GM12878 (cell line): ENCODE data around the gene GNAQ. TPM values are rescaled to one million over a fixed set of nuclear protein-coding genes. Genes with fewer than 3 reads are reported as not detected.

ENCODE experiments used
- ATAC-seq: fragments of 200-7000 bp; cut with Tn5 transposase; 3 replicates; pipeline ENCODE4 v1.9.1; 2020; ENCODE audit warnings: mild to moderate bottlenecking, moderate library complexity
- BruUV-seq: library from RNA; stranded (reverse); fragments of 400-500 nt; replicated peaks from 2 replicates; lab custom pipeline; 2021; lab: Mats Ljungman, UMichigan
- CTCF ChIA-PET: fragments of 300-600 bp; sonication (Branson Sonifier 250); formaldehyde crosslinking; extraction: SDS; loops from one replicate; lab custom pipeline; 2021; ENCODE audit warnings: inconsistent platforms; lab: Yijun Ruan, JAX
- POLR2A ChIA-PET: fragments of 350-600 bp; formaldehyde crosslinking; extraction: SDS; loops from one replicate; lab custom pipeline; 2021; ENCODE audit warnings: inconsistent platforms; lab: Charles Lee
- RAD21 ChIA-PET: fragments of 300-600 bp; sonication (Branson Sonifier 250); formaldehyde crosslinking; loops from one replicate; lab custom pipeline; 2023; ENCODE audit warnings: antibody characterized with exemption; ENCODE audit not compliant: unreplicated experiment; lab: Charles Lee
- SMC1A ChIA-PET: fragments of 300-600 bp; sonication (Branson Sonifier 250); formaldehyde crosslinking; loops from one replicate; lab custom pipeline; 2023; ENCODE audit not compliant: unreplicated experiment, uncharacterized antibody; lab: Charles Lee
- DNase-seq: peaks from one replicate; pipeline ENCODE4 v3.0.0-alpha.2; 2011; ENCODE audit warnings: low read depth, low spot score
- FAIRE-seq: peaks from 3 replicates; lab custom pipeline; 2011; peaks lifted over from hg19 to GRCh38; lab: Jason Lieb, UNC
- H2AFZ ChIP-seq: 2 replicates; pipeline ENCODE4 v1.6.0; 2011; ENCODE audit warnings: low read depth, low read length, control low read depth; ENCODE audit not compliant: control insufficient read depth
- H3K27ac ChIP-seq: 2 replicates; pipeline ENCODE4 v1.5.1; 2011; ENCODE audit warnings: control low read depth; ENCODE audit not compliant: control insufficient read depth, insufficient read depth
- H3K27me3 ChIP-seq, 2 experiments: replicated peaks in 1 of 2; 2 replicates each; pipeline versions ENCODE4 v1.6.0 to v1.6.1; 2011; ENCODE audit warnings: low read length in 1 of 2; ENCODE audit not compliant: control insufficient read depth in 2 of 2, insufficient read depth in 2 of 2
- H3K36me3 ChIP-seq, 2 experiments: 2 replicates each; pipeline ENCODE4 v1.5.1; 2011; ENCODE audit warnings: low read length in 1 of 2; ENCODE audit not compliant: control insufficient read depth in 2 of 2, insufficient read depth in 2 of 2
- H3K4me1 ChIP-seq: 2 replicates; pipeline ENCODE4 v1.6.1; 2011; ENCODE audit warnings: mild to moderate bottlenecking, low read length, moderate library complexity, mixed read lengths; ENCODE audit not compliant: control insufficient read depth, insufficient read depth
- H3K4me2 ChIP-seq: 2 replicates; pipeline ENCODE4 v1.6.0; 2011; ENCODE audit warnings: control low read depth; ENCODE audit not compliant: control insufficient read depth, insufficient read depth
- H3K4me3 ChIP-seq: fragments of 200-600 bp; sonication (generic); 2 replicates; pipeline ENCODE4 v1.5.1; 2016
- H3K79me2 ChIP-seq: 2 replicates; pipeline ENCODE4 v1.6.0; 2011; ENCODE audit warnings: low read length; ENCODE audit not compliant: control insufficient read depth, insufficient read depth
- H3K9ac ChIP-seq: 2 replicates; pipeline ENCODE4 v1.8.0; 2011; ENCODE audit warnings: low read length, control low read depth, mixed read lengths; ENCODE audit not compliant: control insufficient read depth, insufficient read depth
- H3K9me3 ChIP-seq: replicated peaks from 3 replicates; pipeline ENCODE4 v1.5.1; 2011; ENCODE audit warnings: mild to moderate bottlenecking, low read length; ENCODE audit not compliant: control insufficient read depth, insufficient read depth
- H4K20me1 ChIP-seq: 2 replicates; pipeline ENCODE4 v1.6.0; 2011; ENCODE audit not compliant: control insufficient read depth, insufficient read depth
- ATF3 ChIP-seq: IDR thresholded peaks from 2 replicates; pipeline ENCODE4 v1.6.1; 2011; ENCODE audit warnings: low read depth, mild to moderate bottlenecking, low read length, moderate library complexity, borderline replicate concordance; ENCODE audit errors: extremely low read depth
- BCL11A ChIP-seq: IDR thresholded peaks from 2 replicates; pipeline ENCODE4 v1.6.1; 2011; ENCODE audit warnings: low read depth, low read length
- CBFB ChIP-seq: IDR thresholded peaks from 2 replicates; pipeline ENCODE4 v1.6.1; 2016; ENCODE audit warnings: antibody characterized with exemption, low read depth
- GABPA ChIP-seq: IDR thresholded peaks from 2 replicates; pipeline ENCODE4 v1.6.1; 2014; ENCODE audit warnings: antibody characterized with exemption, low read depth, mild to moderate bottlenecking, inconsistent platforms
- NFYB ChIP-seq: IDR thresholded peaks from 2 replicates; pipeline ENCODE4 v1.6.1; 2011; ENCODE audit warnings: low read depth, mild to moderate bottlenecking, low read length, improper control_type of control experiment, moderate library complexity; ENCODE audit not compliant: insufficient read depth
- POLR2A ChIP-seq: IDR thresholded peaks from 2 replicates; pipeline ENCODE4 v1.6.1; 2011; ENCODE audit warnings: low read depth, mild to moderate bottlenecking, low read length
- POLR2AphosphoS2 ChIP-seq: IDR thresholded peaks from 2 replicates; pipeline ENCODE4 v1.6.1; 2011; ENCODE audit warnings: low read depth, mild to moderate bottlenecking, low read length, improper control_type of control experiment, moderate library complexity
- POLR2AphosphoS5 ChIP-seq: IDR thresholded peaks from 2 replicates; pipeline ENCODE4 v1.6.1; 2011; ENCODE audit warnings: mild to moderate bottlenecking, low read length, inconsistent platforms
- RAD51 ChIP-seq: fragments of 450-650 bp; IDR thresholded peaks from 2 replicates; pipeline ENCODE4 v1.6.1; 2016; ENCODE audit warnings: moderate library complexity, mild to moderate bottlenecking, inconsistent platforms
- RELB ChIP-seq: fragments of 450-650 bp; IDR thresholded peaks from 2 replicates; pipeline ENCODE4 v1.6.1; 2017; ENCODE audit warnings: low read depth, mild to moderate bottlenecking, moderate library complexity
- TCF12 ChIP-seq: IDR thresholded peaks from 2 replicates; pipeline ENCODE4 v1.6.1; 2011; ENCODE audit warnings: low read depth, mild to moderate bottlenecking, low read length
- WRNIP1 ChIP-seq: IDR thresholded peaks from 2 replicates; pipeline ENCODE4 v1.6.1; 2011; ENCODE audit warnings: low read depth, low read length, improper control_type of control experiment, borderline replicate concordance
- in situ Hi-C: fragments of 300-500 bp; cut with MboI; formaldehyde crosslinking; loops from 9 replicates; pipeline ENCODE4 v1.14.3; 2018; ENCODE audit warnings: mixed read lengths
- intact Hi-C: fragments of 100-400 bp; cut with micrococcal nuclease; formaldehyde crosslinking; loops from one replicate; pipeline ENCODE4 v1.14.2; 2022; ENCODE audit not compliant: unreplicated experiment
- polyA plus RNA-seq, 11 experiments: library from polyadenylated mRNA; depleted of rRNA in 4 of 11; unstranded in 6 of 11; stranded (reverse) in 5 of 11; fragments of >200 nt; fragmentation: Nextera tagmentation in 4 of 11; fragmentation: Illumina TruSeq in 1 of 11; extraction: Ambion mirVana in 4 of 11; extraction: Trizol in 1 of 11; gene quantifications; 1 replicate in 1 of 11; 2 replicates in 10 of 11; pipeline versions ENCODE4 v1.2.1 to v1.2.3, GENCODE V29; 2011 to 2016; ENCODE audit warnings: inconsistent platforms in 2 of 11, missing spikeins in 2 of 11, low read depth in 1 of 11
- total RNA-seq, 4 experiments: library from RNA; depleted of rRNA in 3 of 4; stranded (reverse); fragments of >200 nt in 3 of 4; fragmentation: Illumina TruSeq in 1 of 4; extraction: Trizol in 1 of 4; gene quantifications; 2 replicates each; pipeline versions ENCODE4 v1.2.1 to v1.2.3, GENCODE V29; 2013 to 2021
- TF ChIP-seq, protein P1 (sequence below), 3 experiments: IDR thresholded peaks in 2 of 3; conservative IDR thresholded peaks in 1 of 3; 2 replicates each; pipeline ENCODE4 v1.5.1; 2011; ENCODE audit warnings: low read depth in 3 of 3, low read length in 3 of 3, mild to moderate bottlenecking in 3 of 3, control low read depth in 2 of 3, moderate library complexity in 2 of 3, inconsistent platforms in 1 of 3, mixed read lengths in 1 of 3; ENCODE audit not compliant: control insufficient read depth in 2 of 3, insufficient read depth in 1 of 3; ENCODE audit errors: extremely low read depth in 1 of 3
- TF ChIP-seq, protein P2 (sequence below): fragments of 450-650 bp; IDR thresholded peaks from 2 replicates; pipeline ENCODE4 v1.6.1; 2017; ENCODE audit warnings: mild to moderate bottlenecking, moderate library complexity

The GNAQ gene
- total and polyA plus RNA-seq, 10 of the 15 experiments (the other 5 are each of a cell fraction or from before 2014, with no cell fraction given) = 0.15 to 47.2 (median 0.49) TPM

DNA sequence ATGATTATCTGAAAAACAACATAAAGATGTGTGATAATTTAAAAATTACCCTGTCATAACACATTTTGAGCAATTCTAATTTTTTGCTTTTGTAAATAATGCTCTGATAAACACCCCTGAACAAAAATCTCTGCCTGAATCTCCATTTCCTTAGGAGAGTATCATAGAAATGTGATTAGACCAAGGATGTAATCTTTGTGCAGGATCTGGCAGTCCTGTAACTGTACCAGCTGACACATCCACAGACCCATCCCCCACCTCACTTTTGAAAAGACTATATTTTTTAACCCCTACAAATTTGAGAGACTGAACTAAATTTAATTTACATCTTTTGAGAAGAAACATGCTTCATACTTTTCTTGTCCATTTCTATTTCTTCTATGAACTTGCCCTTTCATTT lies 101.7 kb downstream of the GNAQ start:
- DNase-seq = no peak
- TF ChIP-seq WRNIP1 = no peak
- no peak for TF ChIP-seq NFYB
- no peak for TF ChIP-seq RELB
- TF ChIP-seq POLR2AphosphoS5 = no peak
- TF ChIP-seq GABPA = no peak
- no peak for TF ChIP-seq CBFB
- TF ChIP-seq POLR2A = no peak
- TF ChIP-seq, protein P1, sequence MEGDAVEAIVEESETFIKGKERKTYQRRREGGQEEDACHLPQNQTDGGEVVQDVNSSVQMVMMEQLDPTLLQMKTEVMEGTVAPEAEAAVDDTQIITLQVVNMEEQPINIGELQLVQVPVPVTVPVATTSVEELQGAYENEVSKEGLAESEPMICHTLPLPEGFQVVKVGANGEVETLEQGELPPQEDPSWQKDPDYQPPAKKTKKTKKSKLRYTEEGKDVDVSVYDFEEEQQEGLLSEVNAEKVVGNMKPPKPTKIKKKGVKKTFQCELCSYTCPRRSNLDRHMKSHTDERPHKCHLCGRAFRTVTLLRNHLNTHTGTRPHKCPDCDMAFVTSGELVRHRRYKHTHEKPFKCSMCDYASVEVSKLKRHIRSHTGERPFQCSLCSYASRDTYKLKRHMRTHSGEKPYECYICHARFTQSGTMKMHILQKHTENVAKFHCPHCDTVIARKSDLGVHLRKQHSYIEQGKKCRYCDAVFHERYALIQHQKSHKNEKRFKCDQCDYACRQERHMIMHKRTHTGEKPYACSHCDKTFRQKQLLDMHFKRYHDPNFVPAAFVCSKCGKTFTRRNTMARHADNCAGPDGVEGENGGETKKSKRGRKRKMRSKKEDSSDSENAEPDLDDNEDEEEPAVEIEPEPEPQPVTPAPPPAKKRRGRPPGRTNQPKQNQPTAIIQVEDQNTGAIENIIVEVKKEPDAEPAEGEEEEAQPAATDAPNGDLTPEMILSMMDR (IDR thresholded peaks at IDR 0.05 in 2 of 3, conservative IDR thresholded peaks at IDR 0.05 in 1 of 3; ENCODE audit: control insufficient read depth in 2 of 3, extremely low read depth in 1 of 3, insufficient read depth in 1 of 3, low read depth in 3 of 3, low read length in 3 of 3) = no peak
- TF ChIP-seq, protein P2, sequence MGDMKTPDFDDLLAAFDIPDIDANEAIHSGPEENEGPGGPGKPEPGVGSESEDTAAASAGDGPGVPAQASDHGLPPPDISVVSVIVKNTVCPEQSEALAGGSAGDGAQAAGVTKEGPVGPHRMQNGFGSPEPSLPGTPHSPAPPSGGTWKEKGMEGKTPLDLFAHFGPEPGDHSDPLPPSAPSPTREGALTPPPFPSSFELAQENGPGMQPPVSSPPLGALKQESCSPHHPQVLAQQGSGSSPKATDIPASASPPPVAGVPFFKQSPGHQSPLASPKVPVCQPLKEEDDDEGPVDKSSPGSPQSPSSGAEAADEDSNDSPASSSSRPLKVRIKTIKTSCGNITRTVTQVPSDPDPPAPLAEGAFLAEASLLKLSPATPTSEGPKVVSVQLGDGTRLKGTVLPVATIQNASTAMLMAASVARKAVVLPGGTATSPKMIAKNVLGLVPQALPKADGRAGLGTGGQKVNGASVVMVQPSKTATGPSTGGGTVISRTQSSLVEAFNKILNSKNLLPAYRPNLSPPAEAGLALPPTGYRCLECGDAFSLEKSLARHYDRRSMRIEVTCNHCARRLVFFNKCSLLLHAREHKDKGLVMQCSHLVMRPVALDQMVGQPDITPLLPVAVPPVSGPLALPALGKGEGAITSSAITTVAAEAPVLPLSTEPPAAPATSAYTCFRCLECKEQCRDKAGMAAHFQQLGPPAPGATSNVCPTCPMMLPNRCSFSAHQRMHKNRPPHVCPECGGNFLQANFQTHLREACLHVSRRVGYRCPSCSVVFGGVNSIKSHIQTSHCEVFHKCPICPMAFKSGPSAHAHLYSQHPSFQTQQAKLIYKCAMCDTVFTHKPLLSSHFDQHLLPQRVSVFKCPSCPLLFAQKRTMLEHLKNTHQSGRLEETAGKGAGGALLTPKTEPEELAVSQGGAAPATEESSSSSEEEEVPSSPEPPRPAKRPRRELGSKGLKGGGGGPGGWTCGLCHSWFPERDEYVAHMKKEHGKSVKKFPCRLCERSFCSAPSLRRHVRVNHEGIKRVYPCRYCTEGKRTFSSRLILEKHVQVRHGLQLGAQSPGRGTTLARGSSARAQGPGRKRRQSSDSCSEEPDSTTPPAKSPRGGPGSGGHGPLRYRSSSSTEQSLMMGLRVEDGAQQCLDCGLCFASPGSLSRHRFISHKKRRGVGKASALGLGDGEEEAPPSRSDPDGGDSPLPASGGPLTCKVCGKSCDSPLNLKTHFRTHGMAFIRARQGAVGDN = no peak
- no peak for TF ChIP-seq ATF3
- TF ChIP-seq BCL11A = no peak
- no peak for TF ChIP-seq TCF12
- no peak for TF ChIP-seq POLR2AphosphoS2
- no peak for TF ChIP-seq RAD51
- TF ChIP-seq, all 136 proteins: peak for 0
- H3K4me1 ChIP-seq = no peaks in the 10 kb centered on the region
- ChIA-PET SMC1A (interaction anchor here (1.5 kb wide), 1 partner anchor 12 kb away, joined by 4 read pairs; no protein-coding TSS in a partner anchor), CTCF (interaction anchor here (1.1 kb wide), 1 partner anchor 12 kb away, joined by 5 read pairs; no protein-coding TSS in a partner anchor), POLR2A (no interaction called here), RAD21 (no interaction called here)
- no peaks in the 10 kb centered on the region for H3K79me2 ChIP-seq
- FAIRE-seq (no peak), ATAC-seq (no peak)
- no peak overlapping the region for H3K27ac ChIP-seq
- H3K4me3 ChIP-seq = no peak overlapping the region
- H3K4me2 ChIP-seq = no peak overlapping the region
- H4K20me1 ChIP-seq = no peaks in the 10 kb centered on the region
- no peaks in the 10 kb centered on the region; a peak in 1 of 4 replicates for H3K27me3 ChIP-seq
- in situ Hi-C loops (no loop called here), intact Hi-C loops (loop anchor here (10.0 kb wide), 1 partner anchor 55 kb away; no protein-coding TSS in a partner anchor)
- H3K9ac ChIP-seq = no peak overlapping the region
- H2AFZ ChIP-seq = no peak overlapping the region
- no peaks in the 10 kb centered on the region for H3K9me3 ChIP-seq
- H3K36me3 ChIP-seq = no peaks in the 10 kb centered on the region
- BruUV-seq = no TSS peak
